GM12864 (cell line): ENCODE data around the gene TDRKH.
"Not testable (repeated sequence)": the region's sequence is repeated elsewhere in the genome, so short reads cannot be mapped to it uniquely, and the experiment has no call there.

Source experiments
- DNase-seq: peaks from one replicate; pipeline ENCODE4 v3.0.0-alpha.2; 2011; ENCODE audit warnings: low read depth
- H3K4me3 ChIP-seq: 2 replicates; pipeline ENCODE4 v1.5.1; 2011; ENCODE audit warnings: mild to moderate bottlenecking, low read depth, low read length, control low read depth
- TF ChIP-seq, protein P1 (sequence below): IDR thresholded peaks from 2 replicates; pipeline ENCODE4 v1.5.1; 2011; ENCODE audit warnings: low read depth, mild to moderate bottlenecking, moderate library complexity, low read length, control low read depth, inconsistent platforms; ENCODE audit errors: missing control alignments

The TDRKH gene

GRCh38 chr1:151777317-151777716 lies 13.0 kb downstream of the TDRKH start:
- TF ChIP-seq, protein P1, sequence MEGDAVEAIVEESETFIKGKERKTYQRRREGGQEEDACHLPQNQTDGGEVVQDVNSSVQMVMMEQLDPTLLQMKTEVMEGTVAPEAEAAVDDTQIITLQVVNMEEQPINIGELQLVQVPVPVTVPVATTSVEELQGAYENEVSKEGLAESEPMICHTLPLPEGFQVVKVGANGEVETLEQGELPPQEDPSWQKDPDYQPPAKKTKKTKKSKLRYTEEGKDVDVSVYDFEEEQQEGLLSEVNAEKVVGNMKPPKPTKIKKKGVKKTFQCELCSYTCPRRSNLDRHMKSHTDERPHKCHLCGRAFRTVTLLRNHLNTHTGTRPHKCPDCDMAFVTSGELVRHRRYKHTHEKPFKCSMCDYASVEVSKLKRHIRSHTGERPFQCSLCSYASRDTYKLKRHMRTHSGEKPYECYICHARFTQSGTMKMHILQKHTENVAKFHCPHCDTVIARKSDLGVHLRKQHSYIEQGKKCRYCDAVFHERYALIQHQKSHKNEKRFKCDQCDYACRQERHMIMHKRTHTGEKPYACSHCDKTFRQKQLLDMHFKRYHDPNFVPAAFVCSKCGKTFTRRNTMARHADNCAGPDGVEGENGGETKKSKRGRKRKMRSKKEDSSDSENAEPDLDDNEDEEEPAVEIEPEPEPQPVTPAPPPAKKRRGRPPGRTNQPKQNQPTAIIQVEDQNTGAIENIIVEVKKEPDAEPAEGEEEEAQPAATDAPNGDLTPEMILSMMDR = no peak
- H3K4me3 ChIP-seq = no peak overlapping the region
- DNase-seq = no peak

GRCh38 chr1:151776665-151777062 lies 13.6 kb downstream of the TDRKH start:
- TF ChIP-seq, protein P1 = no peak
- no peak for DNase-seq
- H3K4me3 ChIP-seq = no peak overlapping the region

DNA sequence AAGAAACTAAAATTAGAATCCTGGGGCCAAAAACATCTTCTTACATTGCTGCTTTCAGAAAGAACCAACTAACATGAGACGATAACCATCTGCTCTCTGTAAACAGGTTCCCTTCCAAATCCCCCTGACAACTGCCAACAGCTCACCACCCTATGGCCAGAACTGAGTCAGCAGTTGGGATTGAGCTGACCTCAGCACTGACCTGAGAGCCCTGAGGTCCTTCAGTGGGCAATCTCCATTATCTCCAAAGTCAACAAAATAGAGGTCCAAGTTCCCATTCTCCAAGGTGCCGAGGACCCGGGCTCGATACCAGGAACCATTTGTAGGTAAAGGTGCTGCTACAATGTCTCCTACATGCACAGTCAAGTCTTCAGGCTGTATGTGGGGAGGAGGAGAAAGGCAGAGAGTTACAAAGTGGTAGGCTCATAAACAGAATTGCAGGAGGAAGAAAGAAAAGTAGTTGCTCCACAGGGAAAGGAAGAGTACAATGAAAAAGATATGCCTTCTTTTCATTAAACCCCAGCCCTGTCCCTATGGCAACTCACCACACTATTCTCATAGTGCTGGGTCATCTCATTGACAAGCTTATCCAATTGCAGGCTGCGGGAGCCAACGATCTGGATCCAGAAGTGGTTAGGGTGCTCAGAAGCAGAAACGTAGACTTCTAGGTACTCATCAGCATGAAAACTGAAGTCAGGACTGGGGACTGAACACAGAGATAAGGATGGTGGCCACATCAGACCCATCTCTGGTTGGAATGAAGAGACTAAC lies 14.2 kb downstream of the TDRKH start:
- TF ChIP-seq, protein P1 = no peak
- DNase-seq = no peak
- H3K4me3 ChIP-seq = no peak overlapping the region

- TF ChIP-seq, protein P1 = no peak
- no peak overlapping the region for H3K4me3 ChIP-seq
- no peak for DNase-seq
These were observed 15.9 kb downstream of the TDRKH start for GRCh38 chr1:151774256-151774922.

GRCh38 chr1:151773702-151774101 lies 16.6 kb downstream of the TDRKH start:
- TF ChIP-seq, protein P1 = no peak
- H3K4me3 ChIP-seq = no peak overlapping the region
- DNase-seq = no peak

- DNase-seq, H3K4me3 ChIP-seq: not testable (repeated sequence)
These were observed 21.0 kb downstream of the TDRKH start for GRCh38 chr1:151769270-151769669.

GRCh38 chr1:151768351-151769066 lies 21.8 kb downstream of the TDRKH start:
- DNase-seq = not testable (repeated sequence)

More at GRCh38 chr1:151768351-151769066, 21.8 kb downstream of the TDRKH start:
- not testable (repeated sequence) for H3K4me3 ChIP-seq
